Measurements from ENCODE around the gene VEPH1.

The VEPH1 gene

GRCh38 chr3:157541506-157542236, 38.5 kb upstream of the VEPH1 start:
- no peak overlapping the region for H3K27ac ChIP-seq (replicated peaks)
- no peak for DNase-seq (ENCODE audit: low read depth in 1 of 2, low spot score in 1 of 2)
- no peak overlapping the region for H3K4me3 ChIP-seq (replicated peaks; ENCODE audit: insufficient read depth, low read length)
- H3K27me3 ChIP-seq (ENCODE audit: insufficient read depth, poor library complexity, severe bottlenecking) = peaks cover 6% of the 10 kb centered on the region
- TF ChIP-seq CTCF (IDR thresholded peaks at IDR 0.05; ENCODE audit: insufficient read depth, low read length) (no peak), POLR2AphosphoS5 (IDR thresholded peaks at IDR 0.05; ENCODE audit: low read depth) (no peak), SPI1 (IDR thresholded peaks at IDR 0.05; ENCODE audit: borderline replicate concordance, low read depth) (no peak), REST (IDR thresholded peaks at IDR 0.05; ENCODE audit: insufficient replicate concordance, low read depth) (no peak), GABPA (IDR thresholded peaks at IDR 0.05; ENCODE audit: low read depth) (no peak)

GRCh38 chr3:157540656-157541055, 37.4 kb upstream of the VEPH1 start:
- H3K27ac ChIP-seq (replicated peaks) = no peak overlapping the region
- no peak for DNase-seq (ENCODE audit: low read depth in 1 of 2, low spot score in 1 of 2)
- no peak for TF ChIP-seq REST (IDR thresholded peaks at IDR 0.05; ENCODE audit: insufficient replicate concordance, low read depth)
- no peak for TF ChIP-seq CTCF (IDR thresholded peaks at IDR 0.05; ENCODE audit: insufficient read depth, low read length)
- TF ChIP-seq GABPA (IDR thresholded peaks at IDR 0.05; ENCODE audit: low read depth) = no peak
- TF ChIP-seq POLR2AphosphoS5 (IDR thresholded peaks at IDR 0.05; ENCODE audit: low read depth) = no peak
- no peak for TF ChIP-seq SPI1 (IDR thresholded peaks at IDR 0.05; ENCODE audit: borderline replicate concordance, low read depth)
- H3K4me3 ChIP-seq (replicated peaks; ENCODE audit: insufficient read depth, low read length) = no peak overlapping the region
- peaks cover 6% of the 10 kb centered on the region for H3K27me3 ChIP-seq (ENCODE audit: insufficient read depth, poor library complexity, severe bottlenecking)

- Histone ChIP-seq H3K27me3 (ENCODE audit: insufficient read depth, poor library complexity, severe bottlenecking) (peaks cover under 1% of the 10 kb centered on the region), H3K4me3 (replicated peaks; ENCODE audit: insufficient read depth, low read length) (no peak overlapping the region), H3K27ac (replicated peaks) (no peak overlapping the region)
- TF ChIP-seq SPI1 (IDR thresholded peaks at IDR 0.05; ENCODE audit: borderline replicate concordance, low read depth) (no peak), GABPA (IDR thresholded peaks at IDR 0.05; ENCODE audit: low read depth) (no peak), POLR2AphosphoS5 (IDR thresholded peaks at IDR 0.05; ENCODE audit: low read depth) (no peak), REST (IDR thresholded peaks at IDR 0.05; ENCODE audit: insufficient replicate concordance, low read depth) (no peak), CTCF (IDR thresholded peaks at IDR 0.05; ENCODE audit: insufficient read depth, low read length) (no peak)
- no peak for DNase-seq (ENCODE audit: low read depth in 1 of 2, low spot score in 1 of 2)
Measured at GRCh38 chr3:157535667-157536066, 32.5 kb upstream of the VEPH1 start.
